Natural killer cell treated with Interleukin-12 subunit alpha and Interleukin-12 subunit beta and Interleukin-15 and Interleukin-18, amount 100 ng/mL, for 72 hours (primary cell): Measurements from ENCODE around the gene PRSS12. TPM values are rescaled to one million over a fixed set of nuclear protein-coding genes. Genes with fewer than 3 reads are reported as not detected.
A peak's percentile ranks its signal among the peaks of the same experiment; 100 is the strongest.

Experiments used
- ATAC-seq, 2 donors: fragments of 150-1000 bp; cut with Tn5 transposase in 1 of 2; sonication (Bioruptor Pico), chemical (Tn5 transposase) in 1 of 2; 2 replicates each; pipeline ENCODE4 v1.10.0; 2021
- DNase-seq: peaks from one replicate; pipeline ENCODE4 v3.0.0; 2022; ENCODE audit warnings: low spot score
- H3K27ac Mint-ChIP-seq, 2 donors: 1 replicate in 1 of 2; 2 replicates in 1 of 2; pipeline ENCODE4 v1.8.0; 2022; ENCODE audit warnings: mixed read lengths in 2 of 2, mild to moderate bottlenecking in 1 of 2, moderate library complexity in 1 of 2
- H3K27me3 Mint-ChIP-seq, 2 donors: 1 replicate in 1 of 2; 2 replicates in 1 of 2; pipeline ENCODE4 v1.8.0; 2022; ENCODE audit warnings: mixed read lengths in 2 of 2
- H3K36me3 Mint-ChIP-seq: one replicate; pipeline ENCODE4 v1.8.0; 2022; ENCODE audit warnings: mixed read lengths
- H3K4me1 Mint-ChIP-seq, 2 donors: 1 replicate in 1 of 2; 2 replicates in 1 of 2; pipeline ENCODE4 v1.8.0; 2022; ENCODE audit warnings: low read depth in 2 of 2, mixed read lengths in 2 of 2, mild to moderate bottlenecking in 1 of 2
- H3K4me3 Mint-ChIP-seq: one replicate; pipeline ENCODE4 v1.8.0; 2022; ENCODE audit warnings: mixed read lengths
- H3K9me3 Mint-ChIP-seq: 2 replicates; pipeline ENCODE4 v1.8.0; 2022; ENCODE audit warnings: mixed read lengths
- total RNA-seq, 2 donors: library from RNA; stranded (reverse); gene quantifications; one replicate each; pipeline ENCODE4 v1.2.3, GENCODE V29; 2022

Gene PRSS12
- total RNA-seq, 2 donors from 2014 or later = not detected

DNA sequence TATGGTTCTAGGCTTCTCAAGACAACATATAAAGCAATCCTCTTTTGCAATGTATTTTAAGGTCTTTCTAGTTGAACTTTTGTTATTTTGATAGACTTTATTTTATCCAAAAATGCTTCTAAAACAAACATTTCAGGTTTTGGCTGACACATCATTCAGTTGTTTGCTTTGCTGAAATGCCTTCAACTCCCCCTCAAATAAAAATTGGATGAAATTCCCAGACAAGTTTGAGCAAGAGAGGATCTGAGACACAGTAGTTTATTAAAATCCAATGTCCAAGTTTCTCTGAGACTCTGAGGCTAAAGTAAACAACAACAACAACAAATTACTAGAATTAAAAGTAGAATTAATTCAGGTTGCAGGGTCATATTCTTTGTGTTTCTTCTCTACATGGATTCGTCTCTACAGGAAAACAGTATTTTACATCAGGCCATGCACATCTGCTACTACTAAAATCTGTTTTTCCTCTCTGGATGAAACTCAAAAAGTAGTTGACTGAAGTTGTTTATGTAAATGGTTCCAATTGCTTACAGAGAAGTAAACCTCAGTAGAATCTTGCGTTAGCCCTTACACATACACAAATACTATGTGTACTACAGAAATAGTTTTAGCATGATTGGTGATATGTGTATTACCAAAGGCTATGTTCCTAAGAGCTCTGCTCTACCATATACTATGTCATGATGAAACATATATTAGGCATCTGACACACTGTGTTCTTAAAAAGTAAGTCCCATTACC is 64.9 kb downstream of the PRSS12 start:
- ATAC-seq = no peak

DNA sequence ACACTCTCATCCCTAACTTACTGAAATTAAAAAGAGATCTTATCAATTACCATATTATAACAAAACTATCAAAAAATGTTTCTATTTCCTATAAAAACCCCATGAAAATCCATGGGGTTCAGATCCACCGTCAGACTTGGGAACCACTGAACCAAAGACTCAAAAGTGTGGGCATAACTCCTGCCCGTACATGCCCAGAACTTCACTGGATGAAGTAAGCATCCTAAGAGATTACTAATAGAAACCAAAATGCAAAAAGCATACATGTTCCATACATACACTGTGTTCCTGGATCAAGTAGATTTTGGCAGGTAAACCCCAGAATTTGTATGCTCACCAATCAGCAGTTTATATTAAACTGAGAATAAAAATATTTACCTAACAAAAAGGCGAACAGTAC is 66.1 kb downstream of the PRSS12 start:
- no peak overlapping the region for H3K27ac Mint-ChIP-seq
- peaks cover 5% of the 10 kb centered on the region in 2 donors for H3K4me1 Mint-ChIP-seq
- no peak overlapping the region for H3K4me3 Mint-ChIP-seq
- H3K27me3 Mint-ChIP-seq = peaks cover 4 to 10% of the 10 kb centered on the region in 2 donors
- no peak for ATAC-seq
- no peak for DNase-seq
- H3K9me3 Mint-ChIP-seq = no peaks in the 10 kb centered on the region
- no peaks in the 10 kb centered on the region for H3K36me3 Mint-ChIP-seq

More for the DNA sequence above, 64.9 kb downstream of the PRSS12 start:
- no peak overlapping the region for H3K4me3 Mint-ChIP-seq
- peaks cover 8 to 19% of the 10 kb centered on the region in 2 donors for H3K27me3 Mint-ChIP-seq
- DNase-seq = no peak
- no peaks in the 10 kb centered on the region for H3K9me3 Mint-ChIP-seq
- peaks cover 2 to 3% of the 10 kb centered on the region in 2 donors for H3K4me1 Mint-ChIP-seq
- no peaks in the 10 kb centered on the region for H3K36me3 Mint-ChIP-seq
- no peak overlapping the region for H3K27ac Mint-ChIP-seq

DNA sequence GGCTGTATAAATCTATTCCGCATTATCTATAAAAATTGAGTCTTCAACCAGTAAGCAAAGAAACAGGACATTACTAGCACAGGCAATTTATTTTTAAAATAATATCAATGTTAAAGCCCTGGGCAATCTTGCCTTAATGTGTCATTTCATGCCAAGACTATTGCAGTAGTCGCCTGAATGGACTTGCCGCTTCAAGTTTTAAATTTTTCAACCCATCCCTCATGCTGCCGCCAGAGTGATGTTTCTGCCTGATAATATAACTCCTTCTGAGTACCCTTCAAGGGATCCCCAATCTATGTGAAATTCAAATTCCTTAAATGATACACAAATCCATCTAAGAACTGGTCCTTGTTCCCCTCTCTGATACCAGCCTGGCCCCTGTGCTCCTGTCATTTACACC is 66.9 kb downstream of the PRSS12 start:
- H3K27ac Mint-ChIP-seq = no peak overlapping the region
- DNase-seq = no peak
- H3K36me3 Mint-ChIP-seq = no peaks in the 10 kb centered on the region
- peaks cover 6 to 7% of the 10 kb centered on the region in 2 donors for H3K4me1 Mint-ChIP-seq
- no peaks in the 10 kb centered on the region for H3K9me3 Mint-ChIP-seq
- H3K4me3 Mint-ChIP-seq = no peak overlapping the region
- ATAC-seq = no peak
- H3K27me3 Mint-ChIP-seq = peaks cover under 1 to 3% of the 10 kb centered on the region in 2 donors

DNA sequence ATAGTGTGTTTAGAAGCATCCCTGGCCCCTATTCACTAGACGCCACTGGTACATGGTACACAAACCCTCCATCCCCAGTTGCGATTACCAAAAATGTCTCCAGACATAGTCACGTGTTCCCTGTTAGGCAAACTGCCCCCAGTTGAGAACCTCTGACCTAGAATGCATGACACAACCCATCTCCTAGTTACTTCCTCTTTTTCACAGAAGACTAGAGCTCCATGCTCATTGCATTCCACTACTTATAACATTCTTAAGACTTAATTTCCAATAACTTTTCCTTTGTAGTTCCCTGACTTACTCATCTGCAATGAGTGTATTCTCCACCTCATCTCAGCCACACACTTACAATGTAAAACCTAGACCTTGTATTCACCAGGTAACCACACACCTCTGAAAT is 68.6 kb downstream of the PRSS12 start:
- Mint-ChIP-seq H3K4me3 (no peak overlapping the region), H3K9me3 (no peaks in the 10 kb centered on the region), H3K27ac (no peak overlapping the region), H3K4me1 (peaks cover 16 to 19% of the 10 kb centered on the region in 2 donors), H3K36me3 (peaks cover 12% of the 10 kb centered on the region), H3K27me3 (no peaks in the 10 kb centered on the region)
- ATAC-seq (no peak), DNase-seq (no peak)

DNA sequence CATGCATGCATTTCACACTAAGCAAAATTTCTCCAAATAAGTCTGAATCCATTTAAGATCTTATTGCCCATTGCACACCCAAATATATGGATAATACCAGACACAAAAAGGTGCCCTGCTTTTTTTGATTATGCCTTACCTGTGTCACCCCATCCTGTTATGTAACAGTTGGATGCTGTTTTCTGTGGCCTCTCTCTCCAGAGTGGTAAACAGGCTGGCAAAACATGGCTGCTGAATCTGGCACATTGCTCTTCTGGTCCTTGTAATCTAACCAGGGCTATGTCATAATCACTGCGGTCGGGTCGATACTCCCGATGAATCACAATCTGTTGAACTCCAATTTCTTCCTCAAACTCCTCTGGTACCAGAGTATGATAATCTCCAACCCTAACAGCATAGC is 70.1 kb downstream of the PRSS12 start:
- peaks cover 20% of the 10 kb centered on the region for H3K36me3 Mint-ChIP-seq
- no peak for ATAC-seq
- no peak overlapping the region for H3K4me3 Mint-ChIP-seq
- H3K9me3 Mint-ChIP-seq = no peaks in the 10 kb centered on the region
- peaks cover 28 to 33% of the 10 kb centered on the region in 2 donors for H3K4me1 Mint-ChIP-seq
- no peaks in the 10 kb centered on the region for H3K27me3 Mint-ChIP-seq
- no peak for DNase-seq
- no peak overlapping the region for H3K27ac Mint-ChIP-seq

DNA sequence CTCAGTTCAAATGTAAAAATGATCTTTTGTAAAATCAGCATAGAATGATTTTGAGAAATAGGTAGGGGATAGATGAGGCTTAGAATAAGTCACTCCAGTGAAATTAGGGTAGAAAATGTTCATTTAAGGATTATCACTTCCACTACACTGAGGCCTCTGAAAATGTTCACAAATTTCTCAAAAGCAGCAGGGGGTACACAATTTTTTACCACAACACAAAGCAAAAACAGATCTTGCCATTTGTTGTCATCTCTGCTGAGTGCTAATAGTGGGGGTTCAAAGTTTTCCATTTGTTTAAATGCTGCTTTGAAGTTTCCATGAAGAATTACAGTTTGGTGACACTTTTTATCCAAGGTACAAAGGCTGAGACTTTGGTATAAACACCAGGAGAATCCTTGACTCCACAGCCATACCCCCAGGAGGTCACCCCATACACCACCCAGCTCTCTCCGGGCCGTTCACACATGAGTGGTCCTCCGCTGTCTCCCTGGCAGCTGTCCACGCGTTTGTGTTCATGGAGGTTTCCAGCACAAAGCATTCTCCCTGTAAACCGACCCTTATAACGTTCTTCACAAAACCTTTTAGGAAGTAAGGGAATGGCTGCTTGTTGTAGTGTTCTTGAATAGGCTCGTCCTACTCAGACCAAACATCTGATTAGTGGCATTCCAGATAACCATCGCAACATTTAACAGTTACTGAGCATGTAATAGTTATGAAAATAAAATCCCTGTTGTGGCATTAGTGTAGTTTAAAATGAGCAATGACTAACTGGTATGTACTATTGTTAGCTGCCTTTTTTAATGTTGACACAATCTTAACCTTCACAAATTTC is 71.0 kb downstream of the PRSS12 start:
- ATAC-seq = no peak
- no peak for DNase-seq
- Mint-ChIP-seq H3K27ac (peak overlapping the region in 1 of 2 donors; percentile 98), H3K4me3 (peak overlapping the region; percentile 73), H3K27me3 (no peaks in the 10 kb centered on the region), H3K9me3 (no peaks in the 10 kb centered on the region), H3K36me3 (peaks cover 20% of the 10 kb centered on the region), H3K4me1 (peaks cover 28 to 35% of the 10 kb centered on the region in 2 donors)

DNA sequence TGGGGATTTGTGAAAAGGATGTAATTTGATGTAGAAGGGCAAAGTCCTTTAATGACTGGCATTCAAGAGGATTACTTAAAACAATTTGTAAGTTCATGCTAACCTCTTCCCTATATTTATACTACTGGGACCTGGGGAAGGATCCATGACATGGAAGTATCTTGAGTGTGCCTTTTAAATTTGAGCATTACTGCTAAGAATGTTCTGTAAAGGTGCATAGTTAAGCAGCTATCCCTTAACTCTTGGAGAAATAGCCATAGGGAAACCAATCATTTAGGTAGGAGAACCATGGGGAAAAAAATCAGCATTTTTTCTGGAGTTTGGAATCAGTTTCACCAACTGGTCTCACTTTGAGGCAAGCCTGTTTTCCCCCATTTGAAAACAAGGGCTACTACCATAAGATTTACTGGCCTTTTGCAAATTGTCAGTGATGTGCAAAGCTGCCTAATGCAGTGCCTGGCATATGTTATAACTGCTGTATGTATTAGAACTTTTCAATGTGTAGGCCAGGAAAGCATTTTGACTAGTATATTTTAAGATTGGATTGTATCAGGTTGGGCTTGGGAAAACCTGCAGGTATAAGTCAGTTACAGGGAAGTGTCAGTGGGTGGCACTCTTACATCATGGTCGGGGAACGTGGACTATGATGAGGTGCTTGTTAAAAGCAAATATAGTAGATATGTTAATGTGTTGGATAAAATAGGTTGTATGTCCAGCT is 72.1 kb downstream of the PRSS12 start:
- no peaks in the 10 kb centered on the region for H3K9me3 Mint-ChIP-seq
- H3K27ac Mint-ChIP-seq = peak overlapping the region; percentile 48 to 98
- no peaks in the 10 kb centered on the region for H3K27me3 Mint-ChIP-seq
- H3K4me3 Mint-ChIP-seq = peak overlapping the region; percentile 73
- no peak for ATAC-seq
- peaks cover 28 to 35% of the 10 kb centered on the region in 2 donors for H3K4me1 Mint-ChIP-seq
- peaks cover 20% of the 10 kb centered on the region for H3K36me3 Mint-ChIP-seq
- no peak for DNase-seq

DNA sequence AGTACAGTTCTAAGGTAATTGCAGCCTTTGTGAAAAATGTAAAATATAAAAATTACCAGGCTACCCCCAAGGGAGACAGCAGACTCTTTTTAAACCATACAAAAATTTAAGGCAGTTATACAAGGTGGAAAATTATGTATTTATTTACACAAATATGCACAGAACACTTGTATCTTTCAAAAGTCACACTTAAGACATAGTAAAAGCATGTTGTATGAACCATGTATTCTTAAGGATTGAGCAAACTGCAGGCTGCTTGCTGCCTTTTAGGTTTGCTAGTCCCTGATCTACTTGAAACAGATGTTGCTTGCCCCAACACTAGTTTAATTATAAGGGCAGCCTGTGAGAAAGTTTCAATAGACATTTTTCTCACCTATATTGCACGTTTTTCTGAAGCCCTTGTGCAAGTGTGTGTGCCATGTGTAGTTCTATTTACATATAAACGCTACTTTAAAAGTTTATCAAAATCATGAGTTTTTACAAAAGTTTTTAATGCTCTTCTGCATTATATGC is 72.8 kb downstream of the PRSS12 start:
- Mint-ChIP-seq H3K4me1 (peaks cover 28 to 35% of the 10 kb centered on the region in 2 donors), H3K36me3 (peaks cover 20% of the 10 kb centered on the region), H3K27ac (peak overlapping the region; percentile 98), H3K4me3 (peak overlapping the region; percentile 91), H3K9me3 (no peaks in the 10 kb centered on the region), H3K27me3 (no peaks in the 10 kb centered on the region)
- ATAC-seq = no peak
- no peak for DNase-seq

DNA sequence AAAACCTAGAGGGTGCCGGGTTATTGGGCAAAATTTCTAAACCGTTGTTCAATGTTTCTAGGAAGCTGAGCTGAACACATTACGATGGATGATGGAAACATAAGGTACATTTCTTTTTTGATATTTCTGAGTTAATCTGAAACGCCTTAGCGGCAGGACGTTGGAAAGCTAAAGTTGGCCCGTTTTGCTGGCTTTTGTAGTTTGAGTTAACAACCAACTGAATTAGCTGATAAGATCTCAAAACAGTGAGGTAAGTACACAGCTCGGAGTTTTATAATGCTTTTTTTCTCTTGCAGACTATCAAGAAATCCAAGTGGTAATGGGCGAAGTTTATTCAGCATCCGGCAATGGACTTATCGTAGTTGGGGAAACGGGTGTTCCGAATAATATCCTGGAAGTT is 73.5 kb downstream of the PRSS12 start:
- H3K4me1 Mint-ChIP-seq = peaks cover 28 to 35% of the 10 kb centered on the region in 2 donors
- no peak for DNase-seq

DNA sequence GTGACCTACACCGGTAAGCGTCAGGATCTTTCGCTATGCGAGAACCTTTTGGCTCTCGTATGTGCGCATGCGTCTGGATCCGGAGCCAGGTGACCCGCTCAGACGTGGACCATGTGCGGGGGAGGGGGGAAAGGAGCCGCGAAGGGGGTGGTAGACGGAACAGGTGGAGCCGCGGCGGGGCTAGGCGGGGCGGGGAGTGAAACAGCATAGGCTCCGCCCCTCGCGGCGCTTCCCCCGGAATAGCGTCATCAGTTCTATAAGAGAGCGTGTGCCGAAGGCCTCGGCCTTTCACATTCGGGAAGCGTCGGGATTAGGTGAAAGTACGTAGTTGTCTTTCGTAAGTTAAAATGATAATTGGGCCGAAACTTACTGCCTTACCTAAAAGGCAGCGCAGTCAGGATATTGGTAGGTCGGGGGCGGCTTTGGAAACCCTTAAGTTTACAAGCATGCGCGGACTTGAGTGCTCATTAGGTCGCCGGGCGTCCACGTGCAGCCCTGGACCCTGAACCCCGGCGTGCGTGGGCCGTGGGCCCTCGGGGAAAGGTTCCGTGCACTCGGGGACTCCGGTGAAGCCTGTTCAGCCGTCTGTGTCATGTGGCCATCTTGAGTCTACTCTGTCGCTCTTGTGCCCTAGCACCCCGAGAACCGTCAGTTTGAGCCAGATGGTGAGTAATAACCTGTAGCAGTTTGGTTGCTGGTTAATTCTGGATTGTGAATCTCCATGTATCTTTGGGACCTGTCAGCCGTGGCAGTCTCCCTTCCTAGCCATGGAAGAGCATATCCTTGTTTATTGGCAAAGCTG is 74.1 kb downstream of the PRSS12 start:
- peaks cover 20% of the 10 kb centered on the region for H3K36me3 Mint-ChIP-seq
- H3K4me3 Mint-ChIP-seq = peak overlapping the region; percentile 91
- ATAC-seq = peak; percentile 98 to 99
- peak; percentile 95 for DNase-seq
- no peaks in the 10 kb centered on the region for H3K9me3 Mint-ChIP-seq
- H3K4me1 Mint-ChIP-seq = peaks cover 28 to 35% of the 10 kb centered on the region in 2 donors
- H3K27me3 Mint-ChIP-seq = no peaks in the 10 kb centered on the region
- peak overlapping the region; percentile 98 for H3K27ac Mint-ChIP-seq

More for the DNA sequence above, 73.5 kb downstream of the PRSS12 start:
- Mint-ChIP-seq H3K27me3 (no peaks in the 10 kb centered on the region), H3K4me3 (peak overlapping the region; percentile 91), H3K27ac (peak overlapping the region; percentile 98), H3K36me3 (peaks cover 20% of the 10 kb centered on the region), H3K9me3 (no peaks in the 10 kb centered on the region)
- no peak for ATAC-seq

DNA sequence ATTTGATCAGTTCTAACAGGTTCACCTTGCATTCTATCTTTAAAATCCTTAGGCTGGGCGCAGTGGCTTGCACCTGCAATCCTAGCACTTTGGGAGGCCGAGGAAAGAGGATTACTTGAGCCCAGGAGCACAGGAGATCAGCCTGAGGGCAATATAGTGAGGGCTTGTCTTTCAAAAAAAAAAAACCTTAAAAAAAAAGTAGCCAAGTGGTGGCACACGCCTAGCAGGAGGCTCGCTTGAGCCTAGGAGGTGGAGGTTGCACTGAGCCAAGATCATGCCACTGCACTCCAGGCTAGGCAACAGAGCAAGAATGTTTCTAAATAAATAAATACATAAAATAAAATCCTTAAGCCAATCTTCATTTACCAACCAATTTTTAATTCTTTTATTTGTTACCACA is 75.6 kb downstream of the PRSS12 start:
- Mint-ChIP-seq H3K9me3 (no peaks in the 10 kb centered on the region), H3K27me3 (no peaks in the 10 kb centered on the region), H3K4me1 (peaks cover 23 to 30% of the 10 kb centered on the region in 2 donors), H3K4me3 (peak overlapping the region; percentile 91), H3K27ac (no peak overlapping the region), H3K36me3 (peaks cover 20% of the 10 kb centered on the region)
- DNase-seq (no peak), ATAC-seq (no peak)

DNA sequence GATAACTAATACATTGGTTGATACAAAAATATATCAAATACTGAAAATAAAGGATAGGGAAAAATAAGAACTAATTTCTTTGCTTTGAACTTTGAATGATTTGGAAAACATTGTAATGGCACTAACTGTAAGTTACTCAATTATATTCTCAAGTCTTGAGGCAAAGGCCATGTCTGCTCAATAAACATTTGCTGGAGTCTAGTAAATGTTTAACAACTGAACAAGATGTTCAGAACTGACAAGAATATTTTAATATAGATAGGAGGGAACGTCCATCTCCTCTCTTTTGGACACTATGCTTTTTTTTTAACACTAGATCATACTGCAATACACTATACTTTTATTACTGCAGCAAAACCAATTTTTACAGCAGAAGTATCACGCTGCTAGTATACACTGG is 76.2 kb downstream of the PRSS12 start:
- no peak overlapping the region for H3K4me3 Mint-ChIP-seq
- H3K4me1 Mint-ChIP-seq = peaks cover 23 to 30% of the 10 kb centered on the region in 2 donors
- no peaks in the 10 kb centered on the region for H3K9me3 Mint-ChIP-seq
- no peak for DNase-seq
- H3K36me3 Mint-ChIP-seq = peaks cover 20% of the 10 kb centered on the region
- H3K27ac Mint-ChIP-seq = no peak overlapping the region
- ATAC-seq = no peak
- no peaks in the 10 kb centered on the region for H3K27me3 Mint-ChIP-seq

DNA sequence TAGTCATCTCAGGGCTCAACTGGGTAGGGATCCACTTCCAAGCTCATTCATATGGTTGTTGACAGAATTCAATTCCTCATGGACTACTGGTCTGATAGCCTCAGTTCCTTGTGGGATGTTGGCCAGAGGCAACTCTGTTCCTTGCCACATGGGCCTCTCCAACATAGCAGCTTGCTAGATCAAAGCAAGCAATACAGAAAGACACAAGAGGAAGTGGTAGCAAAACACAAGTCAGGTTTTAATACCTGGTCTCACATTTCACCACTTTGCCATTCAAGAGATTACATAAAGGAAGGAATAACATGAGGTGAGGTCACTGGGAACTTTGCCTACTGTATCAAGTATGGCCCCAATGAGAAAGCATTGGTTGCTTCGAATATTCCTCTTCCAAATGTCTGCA is 79.2 kb downstream of the PRSS12 start:
- Mint-ChIP-seq H3K9me3 (no peaks in the 10 kb centered on the region), H3K27ac (no peak overlapping the region), H3K36me3 (peaks cover 3% of the 10 kb centered on the region), H3K4me3 (no peak overlapping the region), H3K4me1 (peaks cover 9 to 12% of the 10 kb centered on the region in 2 donors), H3K27me3 (no peaks in the 10 kb centered on the region)
- no peak for DNase-seq
- ATAC-seq = no peak
